Stomach smooth muscle (tissue), 2 donors: Measurements from ENCODE around the gene PTPRM.

ENCODE experiments used
- H3K27ac ChIP-seq: one replicate; pipeline ENCODE4 v1.7.0; 2013; ENCODE audit warnings: mild to moderate bottlenecking, low read length, inconsistent platforms
- H3K27me3 ChIP-seq, 2 donors: one replicate each; pipeline ENCODE4 v1.7.0; 2013; ENCODE audit warnings: low read length in 2 of 2; ENCODE audit not compliant: insufficient read depth in 2 of 2, control insufficient read depth in 1 of 2
- H3K36me3 ChIP-seq, 2 donors: one replicate each; pipeline ENCODE4 v1.7.0; 2013; ENCODE audit warnings: low read length in 2 of 2; ENCODE audit not compliant: control insufficient read depth in 2 of 2, insufficient read depth in 2 of 2
- H3K4me1 ChIP-seq: one replicate; pipeline ENCODE4 v1.7.0; 2013; ENCODE audit warnings: low read length; ENCODE audit not compliant: control insufficient read depth, insufficient read depth
- H3K4me3 ChIP-seq, 2 donors: one replicate each; pipeline ENCODE4 v1.7.0; 2013; ENCODE audit warnings: low read length in 2 of 2
- H3K9ac ChIP-seq, 2 donors: one replicate each; pipeline ENCODE4 v1.7.0; 2013; ENCODE audit warnings: low read length in 2 of 2, mild to moderate bottlenecking in 1 of 2
- H3K9me3 ChIP-seq, 2 donors: one replicate each; pipeline ENCODE4 v1.7.0; 2013; ENCODE audit warnings: low read length in 2 of 2; ENCODE audit not compliant: control insufficient read depth in 2 of 2
- donor health status: healthy.
- donor health status: Pancreatic carcinoma.

PTPRM gene

GRCh38 chr18:8329186-8329771 is 762.2 kb downstream of the PTPRM start:
- Histone ChIP-seq H3K9me3 (no peaks in the 10 kb centered on the region), H3K4me1 (no peaks in the 10 kb centered on the region), H3K4me3 (no peak overlapping the region), H3K36me3 (no peaks in the 10 kb centered on the region), H3K27ac (no peak overlapping the region), H3K27me3 (no peaks in the 10 kb centered on the region), H3K9ac (no peak overlapping the region)

GRCh38 chr18:8330575-8330974 is 763.5 kb downstream of the PTPRM start:
- H3K4me3 ChIP-seq: no peak overlapping the region
- H3K4me1 ChIP-seq: no peaks in the 10 kb centered on the region
- H3K9me3 ChIP-seq: no peaks in the 10 kb centered on the region
- no peak overlapping the region for H3K27ac ChIP-seq
- H3K36me3 ChIP-seq: no peaks in the 10 kb centered on the region
- no peak overlapping the region for H3K9ac ChIP-seq
- no peaks in the 10 kb centered on the region for H3K27me3 ChIP-seq

GRCh38 chr18:8332286-8332685 is 765.2 kb downstream of the PTPRM start:
- Histone ChIP-seq H3K9me3 (no peaks in the 10 kb centered on the region), H3K9ac (no peak overlapping the region), H3K27me3 (no peaks in the 10 kb centered on the region), H3K4me1 (no peaks in the 10 kb centered on the region), H3K36me3 (no peaks in the 10 kb centered on the region), H3K4me3 (no peak overlapping the region), H3K27ac (no peak overlapping the region)

- Histone ChIP-seq H3K9me3 (no peaks in the 10 kb centered on the region), H3K4me3 (no peak overlapping the region), H3K27ac (no peak overlapping the region), H3K9ac (no peak overlapping the region), H3K4me1 (no peaks in the 10 kb centered on the region), H3K27me3 (no peaks in the 10 kb centered on the region), H3K36me3 (no peaks in the 10 kb centered on the region)
Measured at GRCh38 chr18:8333961-8334360, 766.8 kb downstream of the PTPRM start.

GRCh38 chr18:8337211-8337610 is 770.1 kb downstream of the PTPRM start:
- Histone ChIP-seq H3K4me3 (no peak overlapping the region), H3K4me1 (peaks cover 9% of the 10 kb centered on the region), H3K27me3 (no peaks in the 10 kb centered on the region), H3K27ac (no peak overlapping the region), H3K36me3 (no peaks in the 10 kb centered on the region), H3K9me3 (no peaks in the 10 kb centered on the region), H3K9ac (no peak overlapping the region)

- Histone ChIP-seq H3K4me3 (no peak overlapping the region), H3K9me3 (no peaks in the 10 kb centered on the region), H3K36me3 (no peaks in the 10 kb centered on the region), H3K27ac (no peak overlapping the region), H3K9ac (no peak overlapping the region), H3K4me1 (peaks cover 9% of the 10 kb centered on the region), H3K27me3 (no peaks in the 10 kb centered on the region)
Measured at GRCh38 chr18:8339210-8339609, 772.1 kb downstream of the PTPRM start.

GRCh38 chr18:8339952-8340351 is 772.8 kb downstream of the PTPRM start:
- Histone ChIP-seq H3K36me3 (no peaks in the 10 kb centered on the region), H3K4me3 (no peak overlapping the region), H3K27ac (no peak overlapping the region), H3K27me3 (no peaks in the 10 kb centered on the region), H3K9me3 (no peaks in the 10 kb centered on the region), H3K9ac (no peak overlapping the region), H3K4me1 (peaks cover 9% of the 10 kb centered on the region)

GRCh38 chr18:8341481-8342230 is 774.5 kb downstream of the PTPRM start:
- Histone ChIP-seq H3K36me3 (no peaks in the 10 kb centered on the region), H3K9me3 (no peaks in the 10 kb centered on the region), H3K27ac (no peak overlapping the region), H3K4me3 (no peak overlapping the region), H3K9ac (no peak overlapping the region), H3K4me1 (peaks cover 9% of the 10 kb centered on the region), H3K27me3 (no peaks in the 10 kb centered on the region)

- no peaks in the 10 kb centered on the region for H3K27me3 ChIP-seq
- peaks cover 0 to 2% of the 10 kb centered on the region in 2 donors for H3K36me3 ChIP-seq
Measured at GRCh38 chr18:8348051-8348720, 781.1 kb downstream of the PTPRM start.

GRCh38 chr18:8349608-8350323 is 782.6 kb downstream of the PTPRM start:
- Histone ChIP-seq H3K27ac (no peak overlapping the region), H3K4me3 (no peak overlapping the region), H3K4me1 (no peaks in the 10 kb centered on the region), H3K27me3 (no peaks in the 10 kb centered on the region), H3K9ac (no peak overlapping the region), H3K36me3 (peaks cover 0 to 2% of the 10 kb centered on the region in 2 donors), H3K9me3 (no peaks in the 10 kb centered on the region)

More at GRCh38 chr18:8348051-8348720, 781.1 kb downstream of the PTPRM start:
- H3K4me1 ChIP-seq: no peaks in the 10 kb centered on the region
- no peak overlapping the region for H3K4me3 ChIP-seq
- no peaks in the 10 kb centered on the region for H3K9me3 ChIP-seq
- H3K9ac ChIP-seq: no peak overlapping the region
- no peak overlapping the region for H3K27ac ChIP-seq
